Measurements from ENCODE around the gene UGGT1. TPM values are rescaled to one million over a fixed set of nuclear protein-coding genes. Genes with fewer than 3 reads are reported as not detected.
A peak's percentile ranks its signal among the peaks of the same experiment; 100 is the strongest.
"Not testable (repeated sequence)": the region's sequence is repeated elsewhere in the genome, so short reads cannot be mapped to it uniquely, and the experiment has no call there.

The UGGT1 gene
- total and polyA plus RNA-seq, 8 donors: 2.0 to 83.6 (median 18.8) TPM

DNA sequence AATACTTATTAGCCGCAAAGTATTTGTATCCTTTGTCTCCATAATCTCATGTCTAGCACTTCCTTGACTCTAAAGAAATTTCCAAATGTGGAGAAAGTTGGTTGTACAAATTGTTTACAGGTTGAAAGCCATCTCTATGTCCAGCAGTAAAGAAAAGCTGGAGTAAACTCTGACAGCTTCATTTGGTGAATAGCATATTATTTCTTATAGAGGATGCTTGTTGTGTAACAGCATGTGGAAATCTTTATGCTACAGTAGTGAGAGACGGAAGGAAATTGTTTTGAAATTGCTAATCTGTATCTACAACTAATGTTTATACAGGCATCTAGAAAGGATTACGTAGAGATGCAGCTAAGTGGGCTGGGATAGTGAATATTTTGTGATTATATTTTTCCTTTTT, 78.5 kb downstream of the UGGT1 start:
- no peak overlapping the region for H3K4me3 ChIP-seq
- H3K4me1 ChIP-seq: peaks cover 0 to 15% (median 0%) of the 10 kb centered on the region in 4 donors
- intact Hi-C loops (cut with DNase I; ENCODE audit: low total_unique reads): no loop called here
- TF ChIP-seq POLR2A (IDR thresholded peaks at IDR 0.05): no peak
- no peak for TF ChIP-seq POLR2AphosphoS5 (IDR thresholded peaks at IDR 0.05)
- no peak for TF ChIP-seq CTCF (IDR thresholded peaks at IDR 0.05)
- TF ChIP-seq EP300 (IDR thresholded peaks at IDR 0.05): no peak
- peaks cover 47 to 98% (median 91%) of the 10 kb centered on the region in 4 donors for H3K36me3 ChIP-seq
- no peaks in the 10 kb centered on the region for H3K27me3 ChIP-seq
- no peaks in the 10 kb centered on the region for H3K9me3 ChIP-seq
- peak overlapping the region in 2 of 5 donors; percentile 54 to 61 for H3K27ac ChIP-seq
- 50 to 65% (median 59%) methylated on average over 3 of the region's 3 CpGs for WGBS, 5 donors
- peak in 1 of 2 donors; percentile 19 for DNase-seq

DNA sequence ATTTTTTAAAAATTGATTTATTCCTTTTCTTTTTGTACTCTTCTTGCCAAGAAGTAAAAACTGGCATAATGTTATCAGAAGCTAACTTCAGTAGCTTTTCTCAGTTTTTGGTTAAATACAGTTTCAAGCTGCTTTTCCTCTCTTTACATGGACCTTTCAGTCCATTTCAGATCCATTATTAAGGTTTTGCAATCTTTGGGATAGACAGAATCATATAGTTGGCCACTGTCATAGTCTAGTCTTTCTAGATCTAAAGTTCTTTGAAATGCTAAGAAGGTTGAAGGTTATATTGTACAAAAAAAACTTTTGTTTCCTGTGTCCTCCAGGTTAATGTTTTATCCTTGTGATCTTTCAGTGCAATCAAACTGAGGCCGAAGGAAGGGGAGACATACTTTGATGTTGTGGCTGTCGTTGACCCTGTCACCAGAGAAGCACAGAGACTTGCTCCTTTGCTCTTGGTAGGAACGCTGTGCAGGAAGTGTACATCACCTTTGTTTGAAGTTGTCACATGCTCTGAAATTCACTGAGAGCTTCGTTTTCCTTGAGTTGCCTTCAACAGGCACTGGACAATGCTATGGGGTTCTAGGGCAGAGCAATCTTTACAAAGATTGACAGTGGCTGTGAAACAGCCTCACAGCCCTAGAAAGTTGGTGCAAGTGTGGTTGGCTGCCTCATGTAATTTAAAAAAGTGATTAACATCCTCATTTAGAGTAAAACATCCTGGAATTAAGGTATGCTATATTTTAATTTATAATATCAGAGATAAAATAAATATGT, 79.1 kb downstream of the UGGT1 start:
- Histone ChIP-seq H3K36me3 (peaks cover 50 to 98% (median 91%) of the 10 kb centered on the region in 4 donors), H3K9me3 (no peaks in the 10 kb centered on the region), H3K4me3 (no peak overlapping the region), H3K4me1 (peaks cover 0 to 15% (median 0%) of the 10 kb centered on the region in 4 donors), H3K27me3 (no peaks in the 10 kb centered on the region), H3K27ac (peak overlapping the region in 1 of 5 donors; percentile 54)
- DNase-seq: no peak
- TF ChIP-seq POLR2AphosphoS5 (IDR thresholded peaks at IDR 0.05) (no peak), POLR2A (IDR thresholded peaks at IDR 0.05) (no peak)
- intact Hi-C loops (cut with DNase I; ENCODE audit: low total_unique reads): loop anchor here (10.0 kb wide), 1 partner anchor 135 kb away; no protein-coding TSS in a partner anchor
- 47 to 64% (median 52%) methylated on average over 4 of the region's 4 CpGs for WGBS, 5 donors

DNA sequence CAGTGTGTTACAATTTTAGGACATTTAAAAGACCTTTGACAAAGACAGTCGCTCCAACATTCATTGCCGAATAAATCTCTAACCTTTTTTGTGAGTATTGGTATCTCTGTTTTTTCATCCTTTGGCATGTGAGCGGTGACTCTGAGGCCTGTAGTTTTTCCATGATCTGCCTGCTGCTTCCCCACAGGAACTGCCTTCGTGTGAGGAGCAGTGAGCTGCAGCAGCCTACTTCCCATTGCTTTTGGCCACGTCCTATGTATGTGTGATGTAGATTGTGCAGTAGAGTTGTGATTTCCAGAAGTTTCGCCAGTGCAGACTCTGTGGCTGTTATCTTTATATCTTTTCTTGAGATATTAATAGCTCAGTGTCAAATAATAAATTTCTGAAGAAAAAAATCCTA, 79.8 kb downstream of the UGGT1 start:
- intact Hi-C loops (cut with DNase I; ENCODE audit: low total_unique reads): loop anchor here (10.0 kb wide), 1 partner anchor 134 kb away; no protein-coding TSS in a partner anchor
- Histone ChIP-seq H3K27me3 (no peaks in the 10 kb centered on the region), H3K4me3 (no peak overlapping the region), H3K27ac (no peak overlapping the region), H3K9me3 (no peaks in the 10 kb centered on the region), H3K36me3 (peaks cover 50 to 98% (median 91%) of the 10 kb centered on the region in 4 donors), H3K4me1 (peaks cover 0 to 15% (median 0%) of the 10 kb centered on the region in 4 donors)
- WGBS, 5 donors: 73 to 92% (median 90%) methylated on average over 6 of the region's 6 CpGs
- no peak for DNase-seq
- TF ChIP-seq CTCF (IDR thresholded peaks at IDR 0.05) (no peak), POLR2A (IDR thresholded peaks at IDR 0.05) (no peak), POLR2AphosphoS5 (IDR thresholded peaks at IDR 0.05) (no peak), EP300 (IDR thresholded peaks at IDR 0.05) (no peak)

- intact Hi-C loops (cut with DNase I; ENCODE audit: low total_unique reads): loop anchor here (10.0 kb wide), 1 partner anchor 133 kb away; no protein-coding TSS in a partner anchor
- 82 to 90% (median 89%) methylated on average over 5 of the region's 5 CpGs for WGBS, 5 donors
- peak in 1 of 7 experiments; percentile 19 for TF ChIP-seq CTCF (IDR thresholded peaks at IDR 0.05)
- no peak for TF ChIP-seq POLR2AphosphoS5 (IDR thresholded peaks at IDR 0.05)
- TF ChIP-seq POLR2A (IDR thresholded peaks at IDR 0.05): no peak
- TF ChIP-seq EP300 (IDR thresholded peaks at IDR 0.05): no peak
- peaks cover 0 to 15% (median 0%) of the 10 kb centered on the region in 4 donors for H3K4me1 ChIP-seq
- no peaks in the 10 kb centered on the region for H3K9me3 ChIP-seq
- no peak overlapping the region for H3K4me3 ChIP-seq
- DNase-seq: peak in 1 of 2 donors; percentile 21
- H3K27ac ChIP-seq: no peak overlapping the region
- H3K36me3 ChIP-seq: peaks cover 57 to 98% (median 91%) of the 10 kb centered on the region in 4 donors
- H3K27me3 ChIP-seq: no peaks in the 10 kb centered on the region
Observed at GRCh38 chr2:128172191-128172590, 81.2 kb downstream of the UGGT1 start.

DNA sequence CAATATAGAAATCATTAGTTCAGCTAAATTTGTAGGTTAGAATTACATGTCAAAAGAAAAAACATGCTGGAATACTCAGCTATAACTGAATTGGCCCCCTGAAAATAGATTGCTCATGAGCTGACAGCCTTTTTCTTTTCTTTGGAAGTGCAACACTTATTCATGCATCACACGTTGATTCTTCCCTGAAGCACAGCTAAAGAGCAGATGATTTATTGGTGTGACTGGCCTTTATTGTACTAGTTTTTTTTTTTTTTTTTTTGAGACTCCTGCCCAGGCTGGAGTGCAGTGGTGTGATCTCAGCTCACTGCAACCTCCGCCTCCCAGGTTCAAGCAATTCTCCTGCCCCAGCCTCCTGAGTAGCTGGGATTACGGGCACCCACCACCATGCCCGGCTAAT, 83.1 kb downstream of the UGGT1 start:
- DNase-seq, H3K27ac ChIP-seq, H3K9me3 ChIP-seq, H3K27me3 ChIP-seq, H3K4me3 ChIP-seq: not testable (repeated sequence)
- peaks cover 0 to 23% (median 3%) of the 10 kb centered on the region in 4 donors for H3K4me1 ChIP-seq
- 85 to 96% (median 92%) methylated on average over 4 of the region's 4 CpGs for WGBS, 5 donors
- intact Hi-C loops (cut with DNase I; ENCODE audit: low total_unique reads): loop anchor here (10.0 kb wide), 1 partner anchor 131 kb away; no protein-coding TSS in a partner anchor
- peaks cover 54 to 99% (median 94%) of the 10 kb centered on the region in 4 donors for H3K36me3 ChIP-seq
